GM12892 (cell line): ENCODE results near the gene P2RX2.

Experiments used
- POLR2A ChIP-seq: IDR thresholded peaks from 2 replicates; pipeline ENCODE4 v1.6.1; 2011; ENCODE audit warnings: low read depth, low read length, control low read depth
- POLR2AphosphoS5 ChIP-seq: IDR thresholded peaks from 2 replicates; pipeline ENCODE4 v1.6.1; 2011; ENCODE audit warnings: low read depth, low read length, control low read depth
- TAF1 ChIP-seq: IDR thresholded peaks from 2 replicates; pipeline ENCODE4 v1.6.1; 2011; ENCODE audit warnings: low read depth, mild to moderate bottlenecking, control low read depth, low read length, borderline replicate concordance

- TF ChIP-seq POLR2AphosphoS5 (no peak), POLR2A (no peak), TAF1 (no peak)
These were observed 38.8 kb upstream of the P2RX2 start for GRCh38 chr12:132579744-132580143.
